ENCODE measurements around the gene C6orf120. TPM values are rescaled to one million over a fixed set of nuclear protein-coding genes. Genes with fewer than 3 reads are reported as not detected.

C6orf120 gene
- total RNA-seq, 4 donors from 2014 or later: 19.0 to 41.5 (median 31.4) TPM

GRCh38 chr6:169664227-169664626 lies 37.7 kb upstream of the C6orf120 start:
- Histone ChIP-seq H3K4me1 (no peaks in the 10 kb centered on the region), H3K36me3 (peaks cover 0 to 41% (median 0%) of the 10 kb centered on the region in 3 donors), H3K27me3 (no peaks in the 10 kb centered on the region), H3K27ac (no peak overlapping the region), H3K9me3 (no peaks in the 10 kb centered on the region), H3K4me3 (no peak overlapping the region)
- no peak for DNase-seq
- no peak for TF ChIP-seq CTCF (IDR thresholded peaks at IDR 0.05)
- TF ChIP-seq POLR2A (IDR thresholded peaks at IDR 0.05): no peak

GRCh38 chr6:169665289-169665688 lies 36.6 kb upstream of the C6orf120 start:
- DNase-seq: no peak
- no peaks in the 10 kb centered on the region for H3K9me3 ChIP-seq
- TF ChIP-seq POLR2A (IDR thresholded peaks at IDR 0.05) (no peak), CTCF (IDR thresholded peaks at IDR 0.05) (no peak)
- no peaks in the 10 kb centered on the region for H3K27me3 ChIP-seq
- H3K36me3 ChIP-seq: peaks cover 0 to 40% (median 0%) of the 10 kb centered on the region in 3 donors
- H3K27ac ChIP-seq: no peak overlapping the region
- no peak overlapping the region for H3K4me3 ChIP-seq
- no peaks in the 10 kb centered on the region for H3K4me1 ChIP-seq

- Histone ChIP-seq H3K27me3 (no peaks in the 10 kb centered on the region), H3K9me3 (no peaks in the 10 kb centered on the region), H3K4me1 (no peaks in the 10 kb centered on the region), H3K36me3 (peaks cover 0 to 34% (median 0%) of the 10 kb centered on the region in 3 donors), H3K4me3 (no peak overlapping the region), H3K27ac (no peak overlapping the region)
- TF ChIP-seq POLR2A (IDR thresholded peaks at IDR 0.05) (no peak), CTCF (IDR thresholded peaks at IDR 0.05) (no peak)
- DNase-seq: no peak
These were observed 35.5 kb upstream of the C6orf120 start for GRCh38 chr6:169666441-169666840.

- DNase-seq: no peak
- no peak overlapping the region for H3K27ac ChIP-seq
- no peaks in the 10 kb centered on the region for H3K9me3 ChIP-seq
- TF ChIP-seq POLR2A (IDR thresholded peaks at IDR 0.05): no peak
- no peak for TF ChIP-seq CTCF (IDR thresholded peaks at IDR 0.05)
- peaks cover 0 to 34% (median 0%) of the 10 kb centered on the region in 3 donors for H3K36me3 ChIP-seq
- no peaks in the 10 kb centered on the region for H3K4me1 ChIP-seq
- no peak overlapping the region for H3K4me3 ChIP-seq
- H3K27me3 ChIP-seq: no peaks in the 10 kb centered on the region
These were observed 34.2 kb upstream of the C6orf120 start for GRCh38 chr6:169667716-169668115.

GRCh38 chr6:169668203-169668847 lies 33.6 kb upstream of the C6orf120 start:
- no peak overlapping the region for H3K4me3 ChIP-seq
- TF ChIP-seq CTCF (IDR thresholded peaks at IDR 0.05) (no peak), POLR2A (IDR thresholded peaks at IDR 0.05) (no peak)
- DNase-seq: no peak
- H3K27ac ChIP-seq: no peak overlapping the region
- peaks cover 0 to 34% (median 0%) of the 10 kb centered on the region in 3 donors for H3K36me3 ChIP-seq
- H3K27me3 ChIP-seq: no peaks in the 10 kb centered on the region
- H3K9me3 ChIP-seq: no peaks in the 10 kb centered on the region
- H3K4me1 ChIP-seq: no peaks in the 10 kb centered on the region
